Neural progenitor cell (in vitro differentiated cells): ENCODE results near the gene ST6GALNAC2.

ENCODE experiments used
- EZH2 ChIP-seq: fragments of 200-600 bp; sonication (generic); IDR thresholded peaks from 2 replicates; pipeline ENCODE4 v1.6.1; 2017; ENCODE audit warnings: antibody characterized with exemption, mild to moderate bottlenecking, moderate library complexity
- TF ChIP-seq, protein P1 (sequence below): fragments of 200-600 bp; sonication (generic); IDR thresholded peaks from 2 replicates; pipeline ENCODE4 v1.5.1; 2017; ENCODE audit warnings: antibody characterized with exemption, mild to moderate bottlenecking

DNA sequence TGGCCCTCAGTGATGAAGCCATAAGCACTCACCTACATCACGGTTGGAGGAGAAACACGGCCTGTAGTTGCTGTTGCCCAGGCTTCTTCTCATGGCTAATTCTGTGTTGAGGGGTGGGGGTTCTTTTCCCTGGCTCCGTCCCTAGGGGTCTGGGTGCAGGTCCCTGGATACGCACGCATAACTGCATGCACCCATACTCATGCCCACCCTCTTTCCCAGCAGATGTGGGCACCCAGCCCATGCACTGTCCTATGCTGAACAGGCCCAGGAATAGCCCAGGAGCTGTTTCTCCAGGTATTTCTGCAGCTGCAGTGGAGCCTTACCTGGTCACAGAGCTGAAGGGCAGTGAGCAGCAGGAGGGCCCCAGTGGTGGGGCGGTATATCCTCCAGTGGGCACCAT, 39.8 kb upstream of the ST6GALNAC2 start:
- TF ChIP-seq, protein P1, sequence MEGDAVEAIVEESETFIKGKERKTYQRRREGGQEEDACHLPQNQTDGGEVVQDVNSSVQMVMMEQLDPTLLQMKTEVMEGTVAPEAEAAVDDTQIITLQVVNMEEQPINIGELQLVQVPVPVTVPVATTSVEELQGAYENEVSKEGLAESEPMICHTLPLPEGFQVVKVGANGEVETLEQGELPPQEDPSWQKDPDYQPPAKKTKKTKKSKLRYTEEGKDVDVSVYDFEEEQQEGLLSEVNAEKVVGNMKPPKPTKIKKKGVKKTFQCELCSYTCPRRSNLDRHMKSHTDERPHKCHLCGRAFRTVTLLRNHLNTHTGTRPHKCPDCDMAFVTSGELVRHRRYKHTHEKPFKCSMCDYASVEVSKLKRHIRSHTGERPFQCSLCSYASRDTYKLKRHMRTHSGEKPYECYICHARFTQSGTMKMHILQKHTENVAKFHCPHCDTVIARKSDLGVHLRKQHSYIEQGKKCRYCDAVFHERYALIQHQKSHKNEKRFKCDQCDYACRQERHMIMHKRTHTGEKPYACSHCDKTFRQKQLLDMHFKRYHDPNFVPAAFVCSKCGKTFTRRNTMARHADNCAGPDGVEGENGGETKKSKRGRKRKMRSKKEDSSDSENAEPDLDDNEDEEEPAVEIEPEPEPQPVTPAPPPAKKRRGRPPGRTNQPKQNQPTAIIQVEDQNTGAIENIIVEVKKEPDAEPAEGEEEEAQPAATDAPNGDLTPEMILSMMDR, result no peak
- TF ChIP-seq EZH2, result no peak
